ENCODE results near the gene NCKAP5. TPM values are rescaled to one million over a fixed set of nuclear protein-coding genes. Genes with fewer than 3 reads are reported as not detected.

NCKAP5 gene
- total and polyA plus RNA-seq, 2 of the 13 experiments (the other 11 are each of a cell fraction or from before 2014, with no cell fraction given), result 0.01 TPM; not detected in 1

GRCh38 chr2:133531382-133531781, 36.9 kb downstream of the NCKAP5 start:
- Histone ChIP-seq H3K4me3 (replicated peaks in 1 of 3; ENCODE audit: insufficient read depth in 1 of 3, low read depth in 2 of 3, low read length in 3 of 3) (no peak overlapping the region), H2AFZ (ENCODE audit: low read length) (no peak overlapping the region), H3K9ac (ENCODE audit: insufficient read depth, low read depth, low read length) (no peak overlapping the region), H4K20me1 (ENCODE audit: insufficient read depth, low read length) (no peaks in the 10 kb centered on the region), H3K79me2 (ENCODE audit: insufficient read depth, low read length) (no peaks in the 10 kb centered on the region), H3K4me2 (ENCODE audit: low read depth, low read length) (no peak overlapping the region), H3K36me3 (replicated peaks in 1 of 2; ENCODE audit: control insufficient read depth in 1 of 2, insufficient read depth in 2 of 2, low read length in 2 of 2) (no peaks in the 10 kb centered on the region), H3K4me1 (ENCODE audit: insufficient read depth, low read length) (no peaks in the 10 kb centered on the region), H3K27ac (ENCODE audit: extremely low read length, insufficient read depth, low read length) (no peak overlapping the region), H3K27me3 (ENCODE audit: control insufficient read depth in 1 of 2, insufficient read depth in 2 of 2, low read length in 2 of 2) (no peaks in the 10 kb centered on the region), H3K9me3 (ENCODE audit: low read length) (no peaks in the 10 kb centered on the region)
- DNase-seq (ENCODE audit: low spot score), result no peak
- FAIRE-seq, result no peak
- in situ Hi-C loops (cut with HindIII; ENCODE audit: extremely low pct_ligation_motif_present, low pct_unique_long_range_greater_than_20kb) (no loop called here), intact Hi-C loops (cut with micrococcal nuclease; ENCODE audit: unreplicated experiment) (loop anchor here (5.0 kb wide), 1 partner anchor 799 kb away; no protein-coding TSS in a partner anchor)
- ATAC-seq, result no peak
- no TSS peak for BruUV-seq (replicated peaks)
- CTCF ChIA-PET (ENCODE audit: low intra/inter-chr PET ratio, low total read pairs), result no interaction called here
- 2% methylated on average over 2 of the region's 2 CpGs for WGBS (ENCODE audit: low lambda C conversion rate)
- POLR2A ChIA-PET, result no interaction called here
- TF ChIP-seq THAP8 (CRISPR knock-in tag; IDR thresholded peaks at IDR 0.05; ENCODE audit: borderline replicate concordance), result no peak
- TF ChIP-seq ZNF564 (CRISPR knock-in tag; IDR thresholded peaks at IDR 0.05), result no peak
- TF ChIP-seq PHB2 (IDR thresholded peaks at IDR 0.05; ENCODE audit: partially characterized antibody), result no peak
- TF ChIP-seq MIER3 (CRISPR knock-in tag; IDR thresholded peaks at IDR 0.05; ENCODE audit: borderline replicate concordance), result no peak
- no peak for TF ChIP-seq ZNF18 (CRISPR knock-in tag; IDR thresholded peaks at IDR 0.05; ENCODE audit: insufficient replicate concordance)
- TF ChIP-seq MAF1 (CRISPR knock-in tag; IDR thresholded peaks at IDR 0.05; ENCODE audit: borderline replicate concordance), result no peak
- no peak for TF ChIP-seq ZNF513 (CRISPR knock-in tag; conservative IDR thresholded peaks at IDR 0.05)
- no peak for TF ChIP-seq FOXO1 (CRISPR knock-in tag; IDR thresholded peaks at IDR 0.05)
- no peak for TF ChIP-seq PATZ1 (CRISPR knock-in tag; IDR thresholded peaks at IDR 0.05)
- TF ChIP-seq KLF6 (CRISPR knock-in tag; IDR thresholded peaks at IDR 0.05), result no peak
- TF ChIP-seq ZNF276 (CRISPR knock-in tag; IDR thresholded peaks at IDR 0.05; ENCODE audit: low read depth), result no peak
- no peak for TF ChIP-seq MIXL1 (CRISPR knock-in tag; IDR thresholded peaks at IDR 0.05)
- TF ChIP-seq ZNF264 (CRISPR knock-in tag; IDR thresholded peaks at IDR 0.05), result no peak
- TF ChIP-seq PBX2 (CRISPR knock-in tag; IDR thresholded peaks at IDR 0.05), result no peak
- no peak for TF ChIP-seq SRF (IDR thresholded peaks at IDR 0.05; ENCODE audit: low read depth, low read length)
- TF ChIP-seq GPN1 (CRISPR knock-in tag; IDR thresholded peaks at IDR 0.05; ENCODE audit: borderline replicate concordance), result no peak

All from HepG2 (cell line).